ENCODE measurements around the gene CEP104. TPM values are rescaled to one million over a fixed set of nuclear protein-coding genes. Genes with fewer than 3 reads are reported as not detected.

The CEP104 gene
- total RNA-seq, 1 experiment from 2014 or later: 44.1 TPM

GRCh38 chr1:3796215-3797061 lies 60.6 kb downstream of the CEP104 start, which contains the start of gene LRRC47:
Gene LRRC47, minus strand, starts transcription at chr1:3796498. Its CDS starts 22 bp downstream, at chr1:3796476.
- Histone ChIP-seq H2AFZ (ENCODE audit: low read depth, low read length, poor library complexity, severe bottlenecking) (peak within 1 kb of the TSS; percentile 74), H3K4me1 (ENCODE audit: control insufficient read depth in 1 of 2, insufficient read depth in 2 of 2, low read length in 2 of 2) (peaks cover 14 to 30% of the 10 kb centered on the region in 2 experiments; a peak in 3 of 4 replicates), H3K27me3 (ENCODE audit: insufficient read depth, low read length) (no peaks in the 10 kb centered on the region), H3K9me2 (ENCODE audit: insufficient read depth) (no peaks in the 10 kb centered on the region), H3K36me3 (ENCODE audit: control insufficient read depth in 1 of 2, insufficient read depth in 2 of 2, low read length in 2 of 2) (peaks cover 0 to 7% of the 10 kb centered on the region in 2 experiments; a peak in 2 of 4 replicates), H3K79me2 (ENCODE audit: insufficient read depth, low read length) (peaks cover 47% of the 10 kb centered on the region), H3K4me2 (ENCODE audit: low read length) (peak within 1 kb of the TSS; percentile 95), H3K9ac (ENCODE audit: low read length) (peak within 1 kb of the TSS; percentile 83), H4K20me1 (ENCODE audit: insufficient read depth) (no peaks in the 10 kb centered on the region), H3K9me3 (ENCODE audit: control insufficient read depth in 1 of 2, insufficient read depth in 1 of 2, low read depth in 1 of 2, low read length in 2 of 2) (no peaks in the 10 kb centered on the region), H3K27ac (ENCODE audit: low read depth, low read length) (peak within 1 kb of the TSS; percentile 61), H3K4me3 (replicated peaks in 1 of 2; ENCODE audit: low read depth in 1 of 2, low read length in 2 of 2) (peak within 1 kb of the TSS; percentile 80 to 95)
- intact Hi-C loops (cut with micrococcal nuclease): loop anchor here (2.0 kb wide), 1 partner anchor 104 kb away; the partner anchor contains the start of gene C1orf174
- ChIA-PET RAD21 (ENCODE audit: low non-redundant PET in 1 of 2, low total read pairs in 2 of 2, uncharacterized antibody in 2 of 2, unreplicated experiment in 2 of 2) (no interaction called here), POLR2A (interaction anchor here (0.6 kb wide), 1 partner anchor 105 kb away, joined by 3 read pairs; no protein-coding TSS in a partner anchor), CTCF (interaction anchor here (0.6 to 1.5 kb wide), 5 partner anchors 12 to 343 kb away, joined by 3 to 10 read pairs (median 3); no protein-coding TSS in a partner anchor)
- TSS peak; percentile 95 for BruUV-seq (replicated peaks)
- DNase-seq (ENCODE audit: low read depth, low spot score): peak; percentile 77
- peak; percentile 98 for ATAC-seq
- peak; percentile 92 for TF ChIP-seq MAX (IDR thresholded peaks at IDR 0.05)
- peak; percentile 11 for TF ChIP-seq ZBTB33 (IDR thresholded peaks at IDR 0.05; ENCODE audit: extremely low read depth, insufficient replicate concordance, low read length)
- no peak for TF ChIP-seq RAD21 (IDR thresholded peaks at IDR 0.05; ENCODE audit: low read depth)
- TF ChIP-seq SIN3A (IDR thresholded peaks at IDR 0.05; ENCODE audit: low read depth): peak; percentile 90
- no peak for TF ChIP-seq ZNF274 (IDR thresholded peaks at IDR 0.05; ENCODE audit: low read depth, low read length)
- TF ChIP-seq ZFX (IDR thresholded peaks at IDR 0.05): peak; percentile 100
- TF ChIP-seq SP1 (IDR thresholded peaks at IDR 0.05; ENCODE audit: low read depth): peak; percentile 55
- no peak for TF ChIP-seq ATF3 (IDR thresholded peaks at IDR 0.05)
- TF ChIP-seq POLR2A (IDR thresholded peaks at IDR 0.05; ENCODE audit: borderline replicate concordance, extremely low read depth, insufficient read depth, insufficient read length): peak; percentile 61
- TF ChIP-seq CBX3 (IDR thresholded peaks at IDR 0.05; ENCODE audit: low read depth): no peak; the same call in none of the 2 replicates
- no peak; the same call in 1 of the 2 replicates for TF ChIP-seq CEBPB (IDR thresholded peaks at IDR 0.05; ENCODE audit: low read depth)
- TF ChIP-seq REST (IDR thresholded peaks at IDR 0.05; ENCODE audit: low read depth): no peak
- peak; percentile 76 for TF ChIP-seq EGR1 (IDR thresholded peaks at IDR 0.05; ENCODE audit: low read depth)
- no peak; the same call in 1 of the 2 replicates for TF ChIP-seq ELF1 (IDR thresholded peaks at IDR 0.05; ENCODE audit: borderline replicate concordance, low read depth)
- no peak for TF ChIP-seq EZH2phosphoT487 (IDR thresholded peaks at IDR 0.05; ENCODE audit: borderline replicate concordance)
- TF ChIP-seq TCF7L2 (IDR thresholded peaks at IDR 0.05; ENCODE audit: borderline replicate concordance, extremely low read depth, insufficient read depth, insufficient read length): no peak
- no peak for TF ChIP-seq EZH2 (IDR thresholded peaks at IDR 0.05)
- TF ChIP-seq POLR2AphosphoS5 (IDR thresholded peaks at IDR 0.05; ENCODE audit: low read depth, low read length): peak; percentile 78
- TF ChIP-seq FOSL1 (IDR thresholded peaks at IDR 0.05; ENCODE audit: low read depth): no peak
- TF ChIP-seq SRF (IDR thresholded peaks at IDR 0.05; ENCODE audit: low read depth): no peak
- TF ChIP-seq JUND (IDR thresholded peaks at IDR 0.05): no peak
- TF ChIP-seq YY1 (IDR thresholded peaks at IDR 0.05; ENCODE audit: extremely low read depth, insufficient replicate concordance, low read depth, low read length): peak; percentile 94

Data from HCT116 (cell line).